Inflammatory macrophage (primary cell): ENCODE measurements around the gene UBP1.
"Not testable (repeated sequence)": the region's sequence is repeated elsewhere in the genome, so short reads cannot be mapped to it uniquely, and the experiment has no call there.

ENCODE experiments used
- DNase-seq, 2 donors: peaks; one replicate each; pipeline ENCODE4 v3.0.0-alpha.2; 2020 to 2022
- total RNA-seq, 18 experiments: gene quantifications; one replicate each; lab custom pipeline; 2026; ENCODE audit warnings: mixed read lengths in 6 of 18, inconsistent platforms in 2 of 18; lab: John Stamatoyannopoulos, UW

Gene UBP1
- total RNA-seq = 36.4 to 165 (median 80.2) reads per million in 18 experiments

GRCh38 chr3:33440328-33441224, at the start of gene UBP1:
UBP1 (minus strand) TSS chr3:33440405; CDS start chr3:33439848, 557 bp downstream.
- DNase-seq = peak; percentile 100

- DNase-seq = no peak
These were observed 48.5 kb upstream of the UBP1 start for GRCh38 chr3:33488683-33489082.

- no peak for DNase-seq
These were observed 48.0 kb upstream of the UBP1 start for GRCh38 chr3:33488246-33488645.

- no peak for DNase-seq
These were observed 41.9 kb upstream of the UBP1 start for GRCh38 chr3:33482111-33482521.

GRCh38 chr3:33474896-33475295, 34.7 kb upstream of the UBP1 start:
- no peak for DNase-seq

GRCh38 chr3:33473813-33474212, 33.6 kb upstream of the UBP1 start:
- no peak for DNase-seq

- DNase-seq = no peak
These were observed 27.6 kb upstream of the UBP1 start for GRCh38 chr3:33467786-33468185.

- no peak for DNase-seq
These were observed 20.9 kb upstream of the UBP1 start for GRCh38 chr3:33461097-33461496.

- not testable (repeated sequence) for DNase-seq
These were observed 19.4 kb upstream of the UBP1 start for GRCh38 chr3:33459577-33459976.

- no peak for DNase-seq
These were observed 18.2 kb upstream of the UBP1 start for GRCh38 chr3:33458446-33458845.

GRCh38 chr3:33456756-33457155, 16.6 kb upstream of the UBP1 start:
- DNase-seq = no peak

GRCh38 chr3:33453331-33453761, 13.1 kb upstream of the UBP1 start:
- no peak for DNase-seq

- not testable (repeated sequence) for DNase-seq
These were observed 11.8 kb upstream of the UBP1 start for GRCh38 chr3:33451994-33452393.

GRCh38 chr3:33447958-33448357, 7.8 kb upstream of the UBP1 start:
- no peak for DNase-seq

- not testable (repeated sequence) for DNase-seq
These were observed 7.0 kb upstream of the UBP1 start for GRCh38 chr3:33447256-33447625.

GRCh38 chr3:33442190-33442589, 2.0 kb upstream of the UBP1 start:
- no peak for DNase-seq

GRCh38 chr3:33441225-33441976, 1.2 kb upstream of the UBP1 start:
- no peak for DNase-seq

- peak; percentile 27 to 52 for DNase-seq
These were observed 468 bp downstream of the UBP1 start for GRCh38 chr3:33439546-33440327.

- DNase-seq = peak; percentile 30 to 41
These were observed 1.2 kb downstream of the UBP1 start for GRCh38 chr3:33438881-33439545.

GRCh38 chr3:33438284-33438668, 1.9 kb downstream of the UBP1 start:
- DNase-seq = peak; percentile 36 to 37

- DNase-seq = peak in 1 of 2 donors; percentile 23
These were observed 2.5 kb downstream of the UBP1 start for GRCh38 chr3:33437556-33438283.
